ENCODE data around the gene OPCML.

OPCML gene

DNA sequence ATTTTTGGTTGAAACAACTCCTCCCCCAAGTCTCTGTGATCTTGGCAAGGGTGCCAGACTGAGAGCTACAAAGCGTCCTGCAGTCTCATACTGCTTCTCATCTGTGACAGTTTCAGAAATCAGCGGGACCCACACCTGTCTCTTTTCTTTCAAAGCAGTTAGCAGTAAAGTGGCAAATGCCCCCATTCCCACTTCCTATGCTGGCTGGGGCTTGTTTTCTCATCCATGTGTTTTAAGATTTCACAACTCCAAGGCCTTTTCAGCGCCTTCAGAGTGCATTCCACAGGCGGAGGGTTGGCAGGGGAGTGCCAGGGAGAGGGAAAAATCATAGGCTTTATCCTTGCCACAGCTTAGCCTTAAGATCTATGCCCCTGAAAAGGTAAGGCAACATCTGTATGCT lies 493.5 kb downstream of the OPCML start:
- no peaks in the 10 kb centered on the region for H3K9me3 ChIP-seq (ENCODE audit: severe bottlenecking)
- H3K4me3 ChIP-seq (ENCODE audit: low read depth, low read length) = no peak overlapping the region
- no peaks in the 10 kb centered on the region for H3K27me3 ChIP-seq (ENCODE audit: insufficient read depth, low read depth, severe bottlenecking)
- TF ChIP-seq, protein P1, sequence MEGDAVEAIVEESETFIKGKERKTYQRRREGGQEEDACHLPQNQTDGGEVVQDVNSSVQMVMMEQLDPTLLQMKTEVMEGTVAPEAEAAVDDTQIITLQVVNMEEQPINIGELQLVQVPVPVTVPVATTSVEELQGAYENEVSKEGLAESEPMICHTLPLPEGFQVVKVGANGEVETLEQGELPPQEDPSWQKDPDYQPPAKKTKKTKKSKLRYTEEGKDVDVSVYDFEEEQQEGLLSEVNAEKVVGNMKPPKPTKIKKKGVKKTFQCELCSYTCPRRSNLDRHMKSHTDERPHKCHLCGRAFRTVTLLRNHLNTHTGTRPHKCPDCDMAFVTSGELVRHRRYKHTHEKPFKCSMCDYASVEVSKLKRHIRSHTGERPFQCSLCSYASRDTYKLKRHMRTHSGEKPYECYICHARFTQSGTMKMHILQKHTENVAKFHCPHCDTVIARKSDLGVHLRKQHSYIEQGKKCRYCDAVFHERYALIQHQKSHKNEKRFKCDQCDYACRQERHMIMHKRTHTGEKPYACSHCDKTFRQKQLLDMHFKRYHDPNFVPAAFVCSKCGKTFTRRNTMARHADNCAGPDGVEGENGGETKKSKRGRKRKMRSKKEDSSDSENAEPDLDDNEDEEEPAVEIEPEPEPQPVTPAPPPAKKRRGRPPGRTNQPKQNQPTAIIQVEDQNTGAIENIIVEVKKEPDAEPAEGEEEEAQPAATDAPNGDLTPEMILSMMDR (IDR thresholded peaks at IDR 0.05; ENCODE audit: low read depth, low read length) = no peak
- H3K36me3 ChIP-seq = no peaks in the 10 kb centered on the region
- H3K27ac ChIP-seq = no peak overlapping the region
- DNase-seq = no peak

GRCh38 chr11:133034929-133035328 lies 497.4 kb downstream of the OPCML start:
- Histone ChIP-seq H3K4me3 (ENCODE audit: low read depth, low read length) (no peak overlapping the region), H3K36me3 (no peaks in the 10 kb centered on the region), H3K27ac (no peak overlapping the region), H3K27me3 (ENCODE audit: insufficient read depth, low read depth, severe bottlenecking) (no peaks in the 10 kb centered on the region), H3K9me3 (ENCODE audit: severe bottlenecking) (no peaks in the 10 kb centered on the region)
- TF ChIP-seq, protein P1 (IDR thresholded peaks at IDR 0.05; ENCODE audit: low read depth, low read length) = no peak
- no peak for DNase-seq

- no peaks in the 10 kb centered on the region for H3K27me3 ChIP-seq (ENCODE audit: insufficient read depth, low read depth, severe bottlenecking)
- no peak for DNase-seq
- no peaks in the 10 kb centered on the region for H3K9me3 ChIP-seq (ENCODE audit: severe bottlenecking)
- TF ChIP-seq, protein P1 (IDR thresholded peaks at IDR 0.05; ENCODE audit: low read depth, low read length) = no peak
- H3K4me3 ChIP-seq (ENCODE audit: low read depth, low read length) = no peak overlapping the region
- no peak overlapping the region for H3K27ac ChIP-seq
- H3K36me3 ChIP-seq = no peaks in the 10 kb centered on the region
Measured at GRCh38 chr11:133029107-133029506, 503.2 kb downstream of the OPCML start.

GRCh38 chr11:133026952-133027351 lies 505.3 kb downstream of the OPCML start:
- H3K4me3 ChIP-seq (ENCODE audit: low read depth, low read length) = no peak overlapping the region
- no peaks in the 10 kb centered on the region for H3K9me3 ChIP-seq (ENCODE audit: severe bottlenecking)
- no peaks in the 10 kb centered on the region for H3K27me3 ChIP-seq (ENCODE audit: insufficient read depth, low read depth, severe bottlenecking)
- no peaks in the 10 kb centered on the region for H3K36me3 ChIP-seq
- H3K27ac ChIP-seq = no peak overlapping the region
- TF ChIP-seq, protein P1 (IDR thresholded peaks at IDR 0.05; ENCODE audit: low read depth, low read length) = no peak
- DNase-seq = no peak

DNA sequence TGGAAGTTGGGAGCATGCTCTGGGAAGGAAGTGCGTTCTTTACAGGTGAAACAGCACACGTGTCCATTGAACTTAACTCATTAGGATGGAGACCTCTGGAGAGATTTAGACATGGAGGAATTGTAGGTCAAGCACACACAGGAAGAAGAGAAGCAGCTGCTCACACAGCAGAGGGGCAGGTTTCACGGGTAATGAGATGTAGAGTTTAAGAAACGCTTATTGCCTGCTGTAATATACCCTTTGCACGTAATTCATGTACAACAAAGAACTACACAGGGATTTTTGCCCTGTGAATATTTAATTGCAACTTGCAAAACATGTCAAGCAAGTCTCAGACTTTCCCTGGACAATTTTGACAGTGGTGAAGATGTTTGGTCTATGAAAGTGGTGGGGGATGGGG lies 508.0 kb downstream of the OPCML start:
- H3K36me3 ChIP-seq = no peaks in the 10 kb centered on the region
- H3K27me3 ChIP-seq (ENCODE audit: insufficient read depth, low read depth, severe bottlenecking) = no peaks in the 10 kb centered on the region
- H3K27ac ChIP-seq = no peak overlapping the region
- TF ChIP-seq, protein P1 (IDR thresholded peaks at IDR 0.05; ENCODE audit: low read depth, low read length) = no peak
- H3K4me3 ChIP-seq (ENCODE audit: low read depth, low read length) = no peak overlapping the region
- no peaks in the 10 kb centered on the region for H3K9me3 ChIP-seq (ENCODE audit: severe bottlenecking)
- no peak for DNase-seq

DNA sequence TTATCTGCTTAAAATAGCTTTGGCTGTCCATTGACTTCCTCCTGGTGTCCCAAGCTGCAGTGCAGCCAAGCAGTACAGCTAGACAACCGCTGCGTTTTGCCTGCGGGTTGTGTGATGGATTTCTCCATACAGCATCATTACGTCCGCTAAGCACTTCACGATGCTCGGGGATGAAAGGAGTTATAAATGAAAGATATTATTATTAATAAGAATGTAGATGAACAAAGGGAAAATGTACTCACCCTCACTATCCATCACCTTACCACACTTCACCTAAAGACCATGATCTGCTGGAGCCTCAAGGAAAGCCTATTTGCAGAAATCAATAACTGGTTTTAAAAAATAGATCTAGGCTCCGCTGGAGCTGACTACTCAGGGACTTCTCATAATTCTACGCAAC lies 509.1 kb downstream of the OPCML start:
- H3K27ac ChIP-seq = no peak overlapping the region
- DNase-seq = no peak
- no peaks in the 10 kb centered on the region for H3K27me3 ChIP-seq (ENCODE audit: insufficient read depth, low read depth, severe bottlenecking)
- H3K4me3 ChIP-seq (ENCODE audit: low read depth, low read length) = no peak overlapping the region
- no peaks in the 10 kb centered on the region for H3K36me3 ChIP-seq
- TF ChIP-seq, protein P1 (IDR thresholded peaks at IDR 0.05; ENCODE audit: low read depth, low read length) = no peak
- no peaks in the 10 kb centered on the region for H3K9me3 ChIP-seq (ENCODE audit: severe bottlenecking)

All from WERI-Rb-1 (cell line).